Panc1 (cell line): Measurements from ENCODE around the gene PRTFDC1. TPM values are rescaled to one million over a fixed set of nuclear protein-coding genes. Genes with fewer than 3 reads are reported as not detected.

Experiments
- ATAC-seq: fragments of 200-7000 bp; cut with Tn5 transposase; 2 replicates; pipeline ENCODE4 v1.9.1; 2020; ENCODE audit warnings: mild to moderate bottlenecking, moderate library complexity
- BruUV-seq: library from RNA; stranded (reverse); fragments of 400-500 nt; replicated peaks from 2 replicates; lab custom pipeline; 2021; lab: Mats Ljungman, UMichigan
- CTCF ChIA-PET: fragments of 300-600 bp; sonication (Branson Sonifier 250); formaldehyde crosslinking; loops from one replicate; lab custom pipeline; 2022; ENCODE audit warnings: antibody characterized with exemption; lab: Charles Lee
- POLR2A ChIA-PET: fragments of 300-600 bp; sonication (Branson Sonifier 250); formaldehyde crosslinking; loops from one replicate; lab custom pipeline; 2022; ENCODE audit warnings: antibody characterized with exemption; lab: Charles Lee
- DNase-seq: peaks from one replicate; pipeline ENCODE4 v3.0.0-alpha.2; 2010; ENCODE audit warnings: low read depth, low spot score
- H3K27ac ChIP-seq: 2 replicates; pipeline ENCODE4 v1.5.1; 2011; ENCODE audit warnings: mild to moderate bottlenecking, low read length, inconsistent platforms
- H3K27me3 ChIP-seq: fragments of 200-500 bp; sonication (Bioruptor generic); 2 replicates; pipeline ENCODE4 v1.6.0; 2014; ENCODE audit warnings: low read length, inconsistent platforms; ENCODE audit not compliant: control insufficient read depth, insufficient read depth
- H3K36me3 ChIP-seq: fragments of 200-500 bp; sonication (Bioruptor generic); 2 replicates; pipeline ENCODE4 v1.5.1; 2014; ENCODE audit warnings: inconsistent platforms, mild to moderate bottlenecking, low read length, moderate library complexity; ENCODE audit not compliant: control insufficient read depth, insufficient read depth
- H3K4me1 ChIP-seq: 2 replicates; pipeline ENCODE4 v1.5.1; 2011; ENCODE audit warnings: inconsistent platforms, mild to moderate bottlenecking, low read length, moderate library complexity; ENCODE audit not compliant: control insufficient read depth, insufficient read depth
- H3K4me3 ChIP-seq, 2 experiments: 2 replicates each; pipeline ENCODE4 v1.5.1; 2011 to 2012; ENCODE audit warnings: low read depth in 2 of 2, low read length in 2 of 2, mild to moderate bottlenecking in 2 of 2, inconsistent platforms in 1 of 2, moderate library complexity in 1 of 2
- H3K9me3 ChIP-seq: fragments of 200-500 bp; sonication (Bioruptor generic); 2 replicates; pipeline ENCODE4 v1.5.1; 2014; ENCODE audit warnings: low read depth, mild to moderate bottlenecking, inconsistent platforms, low read length, moderate library complexity; ENCODE audit not compliant: control insufficient read depth, insufficient read depth
- CTCF ChIP-seq: fragments of 450-650 bp; IDR thresholded peaks from 2 replicates; pipeline ENCODE4 v1.5.1; 2017; ENCODE audit warnings: mild to moderate bottlenecking
- POLR2AphosphoS5 ChIP-seq: IDR thresholded peaks from 2 replicates; pipeline ENCODE4 v1.6.1; 2012; ENCODE audit warnings: mild to moderate bottlenecking, low read depth, low read length, moderate library complexity
- REST ChIP-seq, 2 experiments: IDR thresholded peaks; 2 replicates each; pipeline ENCODE4 v1.6.1; 2011 to 2012; ENCODE audit warnings: low read depth in 2 of 2, control low read depth in 1 of 2, low read length in 1 of 2, mild to moderate bottlenecking in 1 of 2, moderate library complexity in 1 of 2; ENCODE audit not compliant: insufficient read depth in 1 of 2
- SIN3A ChIP-seq: IDR thresholded peaks from 2 replicates; pipeline ENCODE4 v1.6.1; 2012; ENCODE audit warnings: low read depth, mild to moderate bottlenecking, low read length, moderate library complexity, borderline replicate concordance; ENCODE audit not compliant: insufficient read depth
- TCF7L2 ChIP-seq: IDR thresholded peaks from 2 replicates; pipeline ENCODE4 v1.6.1; 2011; ENCODE audit warnings: mild to moderate bottlenecking, low read depth, low read length, inconsistent platforms
- in situ Hi-C: cut with HindIII; loops from 2 replicates; pipeline ENCODE4 v1.10.0; 2016; ENCODE audit warnings: low sequenced_read_pairs, low pct_unique_long_range_greater_than_20kb
- intact Hi-C: fragments of 100-400 bp; cut with micrococcal nuclease; formaldehyde crosslinking; loops from one replicate; pipeline ENCODE4 v1.10.0; 2022; ENCODE audit not compliant: unreplicated experiment
- total RNA-seq: library from RNA; stranded (reverse); gene quantifications from one replicate; pipeline ENCODE4 v1.2.1, GENCODE V29; 2021; ENCODE audit not compliant: unreplicated experiment

The PRTFDC1 gene
- total RNA-seq, 1 experiment from 2014 or later = 3.0 TPM

- intact Hi-C loops = no loop called here
Observed at GRCh38 chr10:24973163-24973562, 20.8 kb upstream of the PRTFDC1 start.

GRCh38 chr10:24971374-24971773 is 19.0 kb upstream of the PRTFDC1 start:
- intact Hi-C loops = no loop called here
- CTCF ChIA-PET = no interaction called here

More at GRCh38 chr10:24973163-24973562, 20.8 kb upstream of the PRTFDC1 start:
- ATAC-seq (no peak), DNase-seq (no peak)
- no peaks in the 10 kb centered on the region for H3K9me3 ChIP-seq
- H3K4me3 ChIP-seq = no peak overlapping the region
- no TSS peak for BruUV-seq
- no peak overlapping the region for H3K27ac ChIP-seq
- H3K36me3 ChIP-seq = no peaks in the 10 kb centered on the region
- ChIA-PET CTCF (no interaction called here), POLR2A (no interaction called here)
- in situ Hi-C loops = no loop called here
- TF ChIP-seq REST (IDR thresholded peaks at IDR 0.05; ENCODE audit: insufficient read depth in 1 of 2, low read depth in 2 of 2, low read length in 1 of 2) (no peak), CTCF (no peak), TCF7L2 (no peak), SIN3A (no peak), POLR2AphosphoS5 (no peak)
- H3K27me3 ChIP-seq = no peaks in the 10 kb centered on the region
- no peaks in the 10 kb centered on the region for H3K4me1 ChIP-seq

More at GRCh38 chr10:24971374-24971773, 19.0 kb upstream of the PRTFDC1 start:
- Histone ChIP-seq H3K4me3 (no peak overlapping the region), H3K4me1 (no peaks in the 10 kb centered on the region), H3K9me3 (no peaks in the 10 kb centered on the region), H3K36me3 (no peaks in the 10 kb centered on the region), H3K27ac (no peak overlapping the region), H3K27me3 (no peaks in the 10 kb centered on the region)
- no peak for ATAC-seq
- TF ChIP-seq CTCF = no peak
- no peak for TF ChIP-seq SIN3A
- no peak for TF ChIP-seq TCF7L2
- no peak for TF ChIP-seq REST (IDR thresholded peaks at IDR 0.05; ENCODE audit: insufficient read depth in 1 of 2, low read depth in 2 of 2, low read length in 1 of 2)
- TF ChIP-seq POLR2AphosphoS5 = no peak
- in situ Hi-C loops = no loop called here
- POLR2A ChIA-PET = no interaction called here
- no peak for DNase-seq
- no TSS peak for BruUV-seq
